Fibroblast of skin of scalp (primary cell): ENCODE data around the gene MIER3.

Experiments used
- DNase-seq: peaks from one replicate; pipeline ENCODE4 v3.0.0-alpha.2; 2013

Gene MIER3

GRCh38 chr5:56958595-56958994 lies 6.7 kb upstream of the MIER3 start:
- DNase-seq = no peak

GRCh38 chr5:56954262-56954661 lies 2.3 kb upstream of the MIER3 start:
- DNase-seq = no peak

- DNase-seq = peak; percentile 29
Observed at GRCh38 chr5:56951126-56951945, 587 bp downstream of the MIER3 start.

- DNase-seq = peak; percentile 68
Observed at GRCh38 chr5:56950626-56951125, 1.2 kb downstream of the MIER3 start.

GRCh38 chr5:56947052-56947451 lies 4.9 kb downstream of the MIER3 start:
- DNase-seq = no peak

GRCh38 chr5:56941981-56942380 lies 9.9 kb downstream of the MIER3 start:
- peak; percentile 60 for DNase-seq

GRCh38 chr5:56938858-56939257 lies 13.1 kb downstream of the MIER3 start:
- DNase-seq = no peak

GRCh38 chr5:56934325-56934724 lies 17.6 kb downstream of the MIER3 start:
- no peak for DNase-seq

- DNase-seq = no peak
Observed at GRCh38 chr5:56922922-56923321, 29.0 kb downstream of the MIER3 start.

GRCh38 chr5:56919942-56920662 lies 31.8 kb downstream of the MIER3 start:
- no peak for DNase-seq

- DNase-seq = no peak
Observed at GRCh38 chr5:56918054-56918453, 33.9 kb downstream of the MIER3 start.

- DNase-seq = no peak
Observed at GRCh38 chr5:56917534-56917933, 34.4 kb downstream of the MIER3 start.

GRCh38 chr5:56914678-56915077 lies 37.2 kb downstream of the MIER3 start:
- DNase-seq = no peak

GRCh38 chr5:56913766-56914165 lies 38.2 kb downstream of the MIER3 start:
- no peak for DNase-seq

- DNase-seq = peak; percentile 22
Observed at GRCh38 chr5:56910210-56910965, 41.5 kb downstream of the MIER3 start.

- DNase-seq = peak; percentile 98
Observed at GRCh38 chr5:56909294-56910209, 42.4 kb downstream of the MIER3 start, which contains the start of gene SETD9. Gene SETD9, plus strand, starts transcription at chr5:56909596. Its CDS starts 50 bp downstream, at chr5:56909646.

GRCh38 chr5:56908942-56909293 lies 43.0 kb downstream of the MIER3 start:
- no peak for DNase-seq

GRCh38 chr5:56900858-56901578 lies 50.9 kb downstream of the MIER3 start:
- peak; percentile 42 for DNase-seq

- peak; percentile 46 for DNase-seq
Observed at GRCh38 chr5:56900395-56900794, 51.5 kb downstream of the MIER3 start.

GRCh38 chr5:56898213-56898612 lies 53.7 kb downstream of the MIER3 start:
- DNase-seq = no peak

GRCh38 chr5:56896763-56897162 lies 55.2 kb downstream of the MIER3 start:
- DNase-seq = no peak
